Body of pancreas (tissue), 4 donors: ENCODE measurements around the gene NFIA. TPM values are rescaled to one million over a fixed set of nuclear protein-coding genes. Genes with fewer than 3 reads are reported as not detected.
"Not testable (repeated sequence)": the region's sequence is repeated elsewhere in the genome, so short reads cannot be mapped to it uniquely, and the experiment has no call there.

Source experiments
- ATAC-seq: fragments of 150-250 bp; one replicate; pipeline ENCODE4 v1.9.1; 2016
- DNase-seq, 4 donors: peaks; one replicate each; pipeline ENCODE4 v3.0.0-alpha.2; 2019
- H3K27ac ChIP-seq, 4 donors: fragments of 200-600 bp; sonication (generic); 1 replicate in 3 of 4; 2 replicates in 1 of 4; pipeline versions ENCODE4 v1.5.1 to v1.6.1; 2016 to 2019; ENCODE audit warnings: mild to moderate bottlenecking in 1 of 4, mixed read lengths in 1 of 4, moderate library complexity in 1 of 4
- H3K27me3 ChIP-seq, 2 donors: fragments of 200-600 bp; sonication (generic); one replicate each; pipeline ENCODE4 v1.6.0; 2016; ENCODE audit warnings: mild to moderate bottlenecking in 1 of 2
- H3K36me3 ChIP-seq, 2 donors: fragments of 200-600 bp; sonication (generic); replicated peaks in 1 of 2; 2 replicates each; pipeline ENCODE4 v1.5.1; 2016; ENCODE audit warnings: low read depth in 2 of 2; ENCODE audit not compliant: insufficient read depth in 1 of 2
- H3K4me1 ChIP-seq: fragments of 200-600 bp; sonication (generic); one replicate; pipeline ENCODE4 v1.6.0; 2016
- H3K4me3 ChIP-seq, 2 donors: fragments of 200-600 bp; sonication (generic); 1 replicate in 1 of 2; 2 replicates in 1 of 2; pipeline ENCODE4 v1.5.1; 2016 to 2019
- H3K9me3 ChIP-seq, 3 donors: fragments of 200-600 bp; sonication (generic); 1 replicate in 2 of 3; 2 replicates in 1 of 3; pipeline ENCODE4 v1.5.1; 2016
- POLR2A ChIP-seq, 3 donors: fragments of 450-650 bp; IDR thresholded peaks; one replicate each; pipeline ENCODE4 v1.6.1; 2016; ENCODE audit warnings: antibody characterized with exemption in 3 of 3, mild to moderate bottlenecking in 2 of 3
- WGBS, 2 donors: methylation state at CpG; one replicate each; pipeline ENCODE4 v1.1.5; 2017; 5-methylcytosine and 5-hydroxymethylcytosine counted together
- intact Hi-C: fragments of 100-400 bp; cut with DNase I; formaldehyde crosslinking; loops from one replicate; pipeline ENCODE4 v1.15.1; 2023
- total RNA-seq, 2 donors: library from RNA; depleted of rRNA; stranded (reverse); fragments of >200 nt; gene quantifications; one replicate each; pipeline ENCODE4 v1.1.0, GENCODE V29; 2016
- TF ChIP-seq, protein P1 (sequence below), 7 experiments: fragments of 450-650 bp in 4 of 7; fragments of 200-600 bp in 3 of 7; sonication (generic) in 3 of 7; IDR thresholded peaks; one replicate each; pipeline ENCODE4 v1.5.1; 2016 to 2019; ENCODE audit warnings: antibody characterized with exemption in 7 of 7

Gene NFIA
- total RNA-seq, 2 donors from 2014 or later: 21.5 to 32.3 TPM

DNA sequence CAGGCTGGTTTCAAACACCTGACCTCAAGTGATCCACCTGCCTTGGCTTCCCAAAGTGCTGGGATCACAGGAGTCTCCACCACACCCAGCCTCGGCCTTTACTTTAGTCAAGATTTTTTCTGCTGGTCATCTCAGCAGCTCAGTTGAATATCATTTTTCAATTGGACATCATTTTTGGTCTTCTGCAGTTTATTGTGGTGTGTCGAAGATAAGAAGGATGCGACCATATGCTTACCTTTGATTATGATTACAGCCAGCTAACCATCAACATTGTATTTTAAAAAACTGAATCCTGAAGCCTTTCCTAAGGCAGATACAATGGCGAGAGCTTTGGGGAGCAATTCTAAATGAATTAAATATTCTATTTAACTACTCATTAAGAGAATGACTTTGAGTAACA lies 12.3 kb upstream of the NFIA start:
- Histone ChIP-seq H3K27ac (no peak overlapping the region), H3K9me3 (no peaks in the 10 kb centered on the region), H3K4me1 (no peaks in the 10 kb centered on the region), H3K4me3 (no peak overlapping the region), H3K36me3 (no peaks in the 10 kb centered on the region), H3K27me3 (no peaks in the 10 kb centered on the region)
- WGBS, 2 donors: 92 to 94% methylated on average over 4 of the region's 4 CpGs
- DNase-seq (no peak), ATAC-seq (no peak)
- TF ChIP-seq, protein P1, sequence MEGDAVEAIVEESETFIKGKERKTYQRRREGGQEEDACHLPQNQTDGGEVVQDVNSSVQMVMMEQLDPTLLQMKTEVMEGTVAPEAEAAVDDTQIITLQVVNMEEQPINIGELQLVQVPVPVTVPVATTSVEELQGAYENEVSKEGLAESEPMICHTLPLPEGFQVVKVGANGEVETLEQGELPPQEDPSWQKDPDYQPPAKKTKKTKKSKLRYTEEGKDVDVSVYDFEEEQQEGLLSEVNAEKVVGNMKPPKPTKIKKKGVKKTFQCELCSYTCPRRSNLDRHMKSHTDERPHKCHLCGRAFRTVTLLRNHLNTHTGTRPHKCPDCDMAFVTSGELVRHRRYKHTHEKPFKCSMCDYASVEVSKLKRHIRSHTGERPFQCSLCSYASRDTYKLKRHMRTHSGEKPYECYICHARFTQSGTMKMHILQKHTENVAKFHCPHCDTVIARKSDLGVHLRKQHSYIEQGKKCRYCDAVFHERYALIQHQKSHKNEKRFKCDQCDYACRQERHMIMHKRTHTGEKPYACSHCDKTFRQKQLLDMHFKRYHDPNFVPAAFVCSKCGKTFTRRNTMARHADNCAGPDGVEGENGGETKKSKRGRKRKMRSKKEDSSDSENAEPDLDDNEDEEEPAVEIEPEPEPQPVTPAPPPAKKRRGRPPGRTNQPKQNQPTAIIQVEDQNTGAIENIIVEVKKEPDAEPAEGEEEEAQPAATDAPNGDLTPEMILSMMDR (IDR thresholded peaks at IDR 0.05): no peak
- no peak for TF ChIP-seq POLR2A (IDR thresholded peaks at IDR 0.05)
- intact Hi-C loops: no loop called here

DNA sequence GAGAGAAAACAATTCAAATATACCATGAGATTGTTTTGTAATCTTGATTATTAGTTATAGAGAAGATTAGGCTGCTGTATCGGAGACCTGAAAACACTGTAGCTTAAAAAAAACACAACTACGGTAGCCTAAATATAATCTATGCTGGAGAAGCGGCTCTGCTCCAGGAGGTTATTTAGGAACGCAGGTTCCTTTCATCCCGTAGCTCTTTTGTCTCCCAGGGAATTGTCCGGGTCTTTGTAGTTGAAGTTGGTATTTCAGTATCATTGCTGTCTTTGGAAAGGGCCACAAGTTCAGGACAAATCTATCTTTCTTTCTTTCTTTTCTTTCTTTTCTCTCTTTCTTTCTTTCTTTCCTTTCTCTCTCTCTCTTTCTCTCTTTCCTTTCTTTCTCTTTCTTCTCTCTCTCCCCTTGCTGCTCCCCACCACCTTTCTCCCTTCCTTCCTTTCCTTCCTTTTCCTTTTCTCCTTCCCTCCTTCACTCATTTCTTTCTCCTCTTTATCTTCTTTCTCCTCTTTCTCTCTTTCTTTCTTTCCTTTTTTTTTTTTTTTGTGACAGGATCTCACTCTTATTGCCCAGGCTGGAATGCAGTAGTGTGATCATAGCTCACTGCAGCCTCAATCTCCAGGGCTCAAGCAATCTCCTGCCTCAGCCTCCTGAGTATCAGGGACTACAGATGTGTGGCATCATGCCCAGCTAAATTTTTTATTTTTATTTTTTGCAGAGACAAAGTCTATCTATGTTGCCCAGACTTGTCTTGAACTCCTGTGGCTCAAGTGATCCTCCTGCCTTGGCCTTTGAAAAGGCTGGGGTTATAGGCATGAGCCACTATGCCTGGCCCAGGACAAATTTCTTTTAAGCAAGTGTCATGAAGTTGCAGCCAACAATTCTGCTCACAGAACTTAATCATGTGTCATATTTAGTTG lies 10.9 kb upstream of the NFIA start:
- Histone ChIP-seq H3K9me3 (no peaks in the 10 kb centered on the region), H3K27ac (no peak overlapping the region), H3K27me3 (no peaks in the 10 kb centered on the region), H3K4me3 (no peak overlapping the region), H3K36me3 (no peaks in the 10 kb centered on the region), H3K4me1 (peaks cover 13% of the 10 kb centered on the region)
- no peak for ATAC-seq
- TF ChIP-seq, protein P1 (IDR thresholded peaks at IDR 0.05): no peak
- no peak for TF ChIP-seq POLR2A (IDR thresholded peaks at IDR 0.05)
- intact Hi-C loops: no loop called here
- no peak for DNase-seq
- 81 to 89% methylated on average over 6 of the region's 6 CpGs for WGBS, 2 donors

DNA sequence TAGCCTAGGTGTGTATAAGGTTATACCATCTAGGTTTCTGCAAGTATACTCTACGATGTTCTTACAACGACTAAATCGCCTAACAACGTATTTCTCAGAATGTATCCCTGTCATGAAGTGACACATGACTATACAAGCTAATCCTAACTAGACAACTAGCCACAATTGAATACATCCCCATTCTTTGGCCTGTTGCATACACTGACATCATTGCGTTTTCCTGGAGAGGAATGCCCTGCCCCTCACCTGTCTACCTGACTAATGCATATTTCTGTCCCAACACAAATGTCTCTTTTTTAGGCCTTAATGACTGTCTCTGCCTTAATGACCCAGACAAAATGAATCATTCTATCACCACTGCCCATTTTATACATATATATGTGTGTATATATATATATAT lies 8.5 kb upstream of the NFIA start:
- 97 to 99% methylated on average over 5 of the region's 5 CpGs for WGBS, 2 donors
- ATAC-seq (no peak), DNase-seq (no peak)
- TF ChIP-seq, protein P1 (IDR thresholded peaks at IDR 0.05): no peak
- no peak for TF ChIP-seq POLR2A (IDR thresholded peaks at IDR 0.05)
- no peaks in the 10 kb centered on the region for H3K27me3 ChIP-seq
- no peaks in the 10 kb centered on the region for H3K9me3 ChIP-seq
- H3K4me1 ChIP-seq: peaks cover 23% of the 10 kb centered on the region
- intact Hi-C loops: no loop called here
- H3K27ac ChIP-seq: no peak overlapping the region
- H3K36me3 ChIP-seq: no peaks in the 10 kb centered on the region
- H3K4me3 ChIP-seq: no peak overlapping the region

DNA sequence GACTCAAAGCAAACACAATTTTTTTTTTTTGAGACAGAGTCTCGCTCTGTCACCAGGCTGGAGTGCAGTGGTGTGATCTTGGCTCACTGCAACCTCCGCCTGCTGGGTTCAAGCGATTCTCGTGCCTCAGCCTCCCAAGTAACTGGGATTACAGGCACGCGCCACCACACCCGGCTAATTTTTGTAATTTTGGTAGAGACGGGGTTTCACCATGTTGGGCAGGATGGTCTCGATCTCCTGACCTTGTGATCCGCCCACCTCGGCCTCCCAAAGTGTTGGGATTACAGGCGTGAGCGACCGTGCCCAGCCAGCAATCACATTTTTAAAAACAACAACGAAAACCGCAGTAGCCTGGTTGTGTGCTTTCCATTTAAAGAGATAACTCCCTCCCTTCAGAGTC lies 6.5 kb upstream of the NFIA start:
- H3K9me3 ChIP-seq, DNase-seq, intact Hi-C loops, H3K4me3 ChIP-seq, H3K27me3 ChIP-seq, ATAC-seq, H3K36me3 ChIP-seq: not testable (repeated sequence)
- H3K4me1 ChIP-seq: peaks cover 43% of the 10 kb centered on the region
- peak overlapping the region; percentile 76 to 92 (median 88) for H3K27ac ChIP-seq
- 50 to 56% methylated on average over 16 of the region's 16 CpGs for WGBS, 2 donors

DNA sequence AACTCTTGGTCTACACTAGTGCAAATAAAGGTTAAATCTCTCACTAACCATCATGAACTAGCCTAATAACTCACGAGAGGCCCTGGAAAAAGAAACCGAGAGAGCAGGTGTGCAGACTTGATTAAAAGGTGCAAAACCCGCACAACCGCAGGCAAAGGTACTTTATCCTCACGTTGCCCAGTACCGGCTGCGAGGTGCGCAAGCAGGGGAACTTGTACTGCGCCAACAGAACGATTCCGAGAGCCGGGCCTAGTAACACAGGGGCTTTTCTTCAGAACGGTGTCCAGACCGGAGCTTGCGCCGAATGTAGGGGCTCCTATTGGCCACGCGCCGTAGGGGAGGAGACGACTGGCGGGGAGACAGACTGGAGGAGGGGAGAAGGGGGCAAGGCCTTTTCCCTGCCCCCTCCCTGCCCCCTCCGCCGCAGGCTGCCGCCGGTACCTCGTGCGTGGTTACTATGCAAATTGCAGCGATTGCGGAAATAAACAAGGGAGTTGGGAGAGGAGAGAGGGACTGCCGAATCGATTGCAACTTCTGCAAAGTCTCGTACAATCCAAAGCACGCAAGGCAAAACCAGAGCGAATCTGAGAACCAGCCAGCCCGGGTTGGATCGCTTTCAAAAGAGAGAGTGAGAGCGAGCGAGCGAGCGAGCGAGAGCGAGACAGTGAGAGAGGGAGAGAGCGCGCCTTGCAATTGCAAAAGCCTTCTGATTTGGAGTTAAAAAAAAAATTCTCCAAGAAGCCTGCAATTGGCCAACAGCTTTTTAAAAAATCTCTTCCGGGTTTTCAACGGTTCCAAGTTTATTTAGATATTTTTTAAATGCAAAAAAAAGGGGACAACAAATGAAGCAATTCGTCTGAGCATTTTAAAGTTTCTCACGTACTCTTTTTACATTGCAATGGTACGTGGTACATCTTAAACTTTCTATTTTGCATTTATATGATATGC lies 5.4 kb upstream of the NFIA start:
- no peaks in the 10 kb centered on the region for H3K36me3 ChIP-seq
- ATAC-seq (peak; percentile 70), DNase-seq (peak; percentile 86 to 91 (median 90))
- peaks cover 52% of the 10 kb centered on the region for H3K4me1 ChIP-seq
- no peaks in the 10 kb centered on the region for H3K9me3 ChIP-seq
- H3K27me3 ChIP-seq: no peaks in the 10 kb centered on the region
- H3K4me3 ChIP-seq: peak overlapping the region; percentile 21 to 58
- TF ChIP-seq POLR2A (IDR thresholded peaks at IDR 0.05): peak; percentile 25 to 78 (median 75)
- TF ChIP-seq, protein P1 (IDR thresholded peaks at IDR 0.05): peak in 3 of 7 experiments; percentile 6 to 19 (median 18)
- intact Hi-C loops: no loop called here
- 0% methylated on average over 48 to 49 of the region's 49 CpGs for WGBS, 2 donors
- H3K27ac ChIP-seq: peak overlapping the region; percentile 76 to 92 (median 88)
